ENCODE results near the gene TMPRSS9. TPM values are rescaled to one million over a fixed set of nuclear protein-coding genes. Genes with fewer than 3 reads are reported as not detected.
"Not testable (repeated sequence)": the region's sequence is repeated elsewhere in the genome, so short reads cannot be mapped to it uniquely, and the experiment has no call there.

Gene TMPRSS9
- total RNA-seq, 1 experiment from 2014 or later: not detected

GRCh38 chr19:2392366-2392765, 32.3 kb downstream of the TMPRSS9 start:
- no peak for DNase-seq (ENCODE audit: low spot score)

DNA sequence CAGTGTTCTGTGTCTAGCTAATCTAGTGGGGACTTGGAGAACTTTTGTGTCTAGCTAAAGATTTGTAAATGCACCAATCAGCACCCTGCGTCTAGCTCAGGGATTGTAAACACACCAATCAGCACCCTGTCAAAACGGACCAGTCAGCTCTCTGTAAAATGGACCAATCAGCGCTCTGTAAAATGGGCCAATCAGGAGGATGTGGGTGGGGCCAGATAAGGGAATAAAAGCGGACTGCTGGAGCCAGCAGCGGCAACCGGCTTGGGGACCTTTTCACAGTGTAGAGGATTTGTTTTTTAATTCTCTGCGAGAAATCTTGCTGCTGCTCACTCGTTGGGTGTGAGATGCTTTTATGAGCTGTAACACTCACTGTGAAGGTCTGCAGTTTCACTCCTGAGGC, 32.8 kb downstream of the TMPRSS9 start:
- DNase-seq (ENCODE audit: low spot score): not testable (repeated sequence)

DNA sequence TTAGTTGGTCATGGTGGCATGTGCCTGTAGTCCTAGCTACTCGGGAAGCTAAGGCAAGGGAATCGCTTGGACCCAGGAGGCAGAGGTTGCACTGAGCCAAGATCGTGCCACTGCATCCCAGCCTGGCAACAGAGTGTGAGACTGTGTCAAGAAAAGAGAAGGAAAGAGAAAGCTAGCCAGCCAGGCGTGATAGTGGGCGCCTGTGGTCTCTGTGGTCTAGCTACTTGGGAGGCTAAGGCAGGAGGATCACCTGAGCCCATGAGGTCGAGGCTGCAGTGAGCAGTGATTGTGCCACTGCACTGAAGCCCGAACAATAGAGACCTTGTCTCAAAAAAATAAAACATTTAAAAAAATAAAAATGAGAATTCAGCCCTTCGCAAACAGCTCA, 34.0 kb downstream of the TMPRSS9 start:
- no peak for DNase-seq (ENCODE audit: low spot score)

- no peak for DNase-seq (ENCODE audit: low spot score)
These were observed 34.6 kb downstream of the TMPRSS9 start for GRCh38 chr19:2394442-2395292.

DNA sequence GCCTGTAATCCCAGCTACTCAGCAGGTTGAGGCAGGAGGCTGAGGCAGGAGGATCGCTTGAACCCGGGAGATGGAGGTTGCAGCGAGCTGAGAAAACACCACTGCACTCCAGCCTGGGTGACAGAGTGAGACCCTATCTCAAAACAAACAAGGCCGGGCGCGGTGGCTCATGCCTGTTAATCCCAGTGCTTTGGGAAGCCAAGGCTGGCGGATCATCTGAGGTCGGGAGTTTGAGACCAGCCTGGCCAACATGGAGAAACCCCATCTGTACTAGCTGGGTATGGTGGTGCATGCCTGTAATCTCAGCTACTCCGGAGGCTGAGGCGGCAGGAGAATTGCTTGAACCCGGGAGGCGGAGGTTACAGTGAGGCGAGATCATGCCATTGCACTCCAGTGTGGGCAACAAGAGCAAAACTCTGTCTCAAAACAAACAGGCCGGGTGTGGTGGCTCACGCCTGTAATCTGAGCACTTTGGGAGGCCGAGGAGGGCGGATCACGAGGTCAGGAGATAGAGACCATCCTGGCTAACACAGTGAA, 35.3 kb downstream of the TMPRSS9 start:
- not testable (repeated sequence) for DNase-seq (ENCODE audit: low spot score)

DNA sequence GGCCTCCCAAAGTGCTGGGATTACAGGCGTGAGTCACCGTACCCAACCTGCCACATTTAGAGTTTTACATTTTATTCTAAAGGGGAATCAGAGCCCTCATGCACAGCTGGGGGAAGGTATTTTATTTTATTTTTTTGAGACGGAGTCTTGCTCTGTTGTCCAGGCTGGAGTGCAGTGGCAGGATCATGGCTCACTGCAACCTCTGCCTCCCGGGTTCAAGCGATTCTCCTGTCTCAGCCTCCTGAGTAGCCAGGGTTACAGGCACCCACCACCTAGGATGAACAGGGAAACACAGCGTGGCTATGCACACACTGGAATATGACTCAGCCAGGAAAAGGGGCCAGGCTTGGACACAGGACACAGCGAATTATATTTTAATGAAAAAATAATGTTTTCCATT, 37.1 kb downstream of the TMPRSS9 start:
- DNase-seq (ENCODE audit: low spot score): not testable (repeated sequence)

DNA sequence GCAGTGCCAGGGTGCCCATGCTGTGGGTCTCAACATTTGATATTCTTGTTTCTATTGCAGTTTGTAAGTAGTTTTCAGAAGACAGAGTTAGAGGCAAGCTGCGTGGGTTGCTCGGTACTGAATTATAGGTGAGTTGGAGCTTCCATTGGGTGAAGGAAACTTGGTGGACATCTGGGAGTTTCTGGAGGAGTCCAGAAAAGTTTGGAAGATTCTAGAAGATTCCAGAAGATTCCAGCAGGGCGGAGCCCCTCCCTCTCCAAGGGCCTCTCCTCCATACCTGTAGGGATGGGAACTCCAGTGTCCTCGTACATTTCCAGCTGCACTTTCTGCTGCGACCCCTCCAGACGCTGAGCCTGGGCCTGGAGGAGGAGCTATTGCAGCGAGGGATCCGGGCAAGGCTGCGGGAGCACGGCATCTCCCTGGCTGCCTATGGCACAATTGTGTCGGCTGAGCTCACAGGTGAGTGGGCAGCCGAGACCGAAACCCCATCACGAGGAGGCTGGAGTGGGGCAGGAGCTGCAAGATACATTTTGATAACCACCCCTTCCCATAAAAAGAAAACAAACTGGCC, 38.8 kb downstream of the TMPRSS9 start:
- no peak for DNase-seq (ENCODE audit: low spot score)

- no peak for DNase-seq (ENCODE audit: low spot score)
These were observed 39.5 kb downstream of the TMPRSS9 start for GRCh38 chr19:2399582-2399981.

- DNase-seq (ENCODE audit: low spot score): no peak
These were observed 48.2 kb downstream of the TMPRSS9 start for GRCh38 chr19:2408247-2408646.

DNA sequence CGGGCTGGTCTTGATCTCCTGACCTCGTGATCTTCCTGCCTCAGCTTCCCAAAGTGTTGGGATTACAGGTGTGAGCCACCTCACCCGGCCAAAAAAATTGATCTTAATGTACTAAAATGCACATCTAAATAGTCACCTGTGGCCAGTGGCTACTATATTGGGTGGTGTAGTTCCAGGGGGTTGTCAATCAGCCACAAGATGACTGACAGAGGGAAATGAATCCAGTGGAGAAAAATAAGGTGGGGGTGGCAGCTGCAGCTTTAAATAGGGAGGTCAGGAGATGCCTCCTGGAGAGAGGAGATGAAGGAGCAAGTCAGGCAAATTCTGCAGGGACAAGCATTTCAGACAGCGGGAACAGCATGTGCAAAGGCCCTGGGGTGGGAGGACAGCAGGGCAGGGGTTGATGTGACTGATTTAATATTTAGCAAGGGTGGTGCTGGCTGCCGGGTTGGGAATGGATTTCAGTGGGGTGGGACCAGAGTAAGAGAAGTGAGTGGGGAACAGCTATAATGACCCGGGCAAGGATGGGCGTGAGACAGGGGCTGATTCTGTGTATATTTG, 49.4 kb downstream of the TMPRSS9 start:
- DNase-seq (ENCODE audit: low spot score): no peak

DNA sequence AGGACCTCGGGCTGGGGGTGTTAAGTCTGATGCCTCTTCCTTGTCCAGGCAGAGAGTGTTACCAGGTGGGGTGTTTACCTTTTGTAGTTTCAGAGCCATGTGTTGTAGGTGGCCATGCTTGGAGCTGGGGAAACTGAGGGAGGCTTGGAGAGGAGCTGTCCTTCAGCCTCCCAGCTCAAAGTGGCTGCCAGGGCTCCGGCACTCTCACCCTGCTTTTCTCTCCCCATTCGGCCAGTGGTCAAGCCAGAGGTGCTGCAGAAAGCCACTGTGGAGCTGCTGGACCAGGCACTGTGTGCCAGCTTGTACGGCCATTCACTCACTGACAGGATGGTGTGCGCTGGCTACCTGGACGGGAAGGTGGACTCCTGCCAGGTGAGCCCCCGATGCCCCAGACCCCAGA, 50.0 kb downstream of the TMPRSS9 start:
- DNase-seq (ENCODE audit: low spot score): no peak

DNA sequence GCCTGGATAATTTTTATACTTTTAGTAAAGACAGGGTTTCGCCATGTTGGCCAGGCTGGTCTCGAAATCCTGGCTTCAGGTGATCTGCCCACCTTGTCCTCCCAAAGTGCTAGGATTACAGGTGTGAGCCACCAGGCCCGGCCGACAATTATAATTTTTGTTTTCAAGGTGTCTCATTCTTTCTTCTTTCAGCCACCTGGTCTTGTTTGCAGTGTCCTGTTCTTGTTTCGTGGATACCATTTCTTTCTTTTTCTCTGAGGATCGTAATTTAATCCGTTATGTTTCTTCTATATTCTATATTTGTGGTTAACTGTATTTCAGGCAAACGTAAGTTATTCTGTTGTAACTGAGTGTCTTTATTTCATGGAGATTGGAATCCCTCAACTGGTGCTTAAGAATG, 51.6 kb downstream of the TMPRSS9 start:
- DNase-seq (ENCODE audit: low spot score): no peak

DNA sequence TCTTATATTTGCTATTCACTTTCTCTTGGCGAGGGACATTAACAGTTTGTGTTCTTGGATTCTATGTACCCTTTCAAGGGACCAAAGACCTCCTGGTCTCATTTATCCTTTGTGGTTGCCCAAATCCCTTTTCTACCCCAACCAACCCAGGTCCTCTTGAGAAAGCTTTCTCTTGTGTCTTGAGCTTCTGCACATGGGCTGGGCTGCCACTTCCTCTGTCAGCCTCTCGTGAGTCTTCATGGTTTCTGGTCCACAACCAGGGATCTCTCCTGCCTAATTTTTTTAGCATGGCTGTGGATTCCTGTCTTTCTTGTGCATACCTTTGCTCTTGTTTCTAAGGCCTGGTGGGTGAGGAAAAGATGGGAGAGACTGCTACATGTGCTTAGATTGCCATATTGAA, 52.4 kb downstream of the TMPRSS9 start:
- no peak for DNase-seq (ENCODE audit: low spot score)

DNA sequence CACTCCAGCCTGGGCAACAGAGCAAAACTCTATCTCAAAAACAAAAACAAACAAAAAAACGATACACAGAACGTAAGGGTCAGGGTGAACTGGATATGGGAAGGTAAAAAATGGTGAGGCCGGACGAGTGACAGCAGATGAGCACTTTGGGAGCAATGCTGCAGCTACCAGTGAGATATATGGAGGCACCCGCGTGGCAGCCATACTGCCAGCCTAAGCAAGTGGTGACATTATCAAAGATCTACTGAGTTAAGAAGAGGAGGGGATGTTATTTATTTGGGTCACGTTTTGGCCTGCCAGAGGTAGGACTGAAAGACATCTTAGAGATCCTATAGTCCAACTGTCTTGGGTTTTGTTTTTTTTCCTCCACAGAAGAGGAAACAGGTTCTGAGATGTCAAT, 53.1 kb downstream of the TMPRSS9 start:
- no peak for DNase-seq (ENCODE audit: low spot score)

DNA sequence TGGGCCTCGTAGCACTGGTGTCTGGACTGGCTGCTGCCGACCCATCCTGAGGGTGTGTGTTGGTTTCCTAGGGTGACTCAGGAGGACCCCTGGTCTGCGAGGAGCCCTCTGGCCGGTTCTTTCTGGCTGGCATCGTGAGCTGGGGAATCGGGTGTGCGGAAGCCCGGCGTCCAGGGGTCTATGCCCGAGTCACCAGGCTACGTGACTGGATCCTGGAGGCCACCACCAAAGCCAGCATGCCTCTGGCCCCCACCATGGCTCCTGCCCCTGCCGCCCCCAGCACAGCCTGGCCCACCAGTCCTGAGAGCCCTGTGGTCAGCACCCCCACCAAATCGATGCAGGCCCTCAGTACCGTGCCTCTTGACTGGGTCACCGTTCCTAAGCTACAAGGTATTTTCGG, 53.6 kb downstream of the TMPRSS9 start:
- DNase-seq (ENCODE audit: low spot score): no peak

GRCh38 chr19:2415281-2415972, 55.4 kb downstream of the TMPRSS9 start:
- no peak for DNase-seq (ENCODE audit: low spot score)

DNA sequence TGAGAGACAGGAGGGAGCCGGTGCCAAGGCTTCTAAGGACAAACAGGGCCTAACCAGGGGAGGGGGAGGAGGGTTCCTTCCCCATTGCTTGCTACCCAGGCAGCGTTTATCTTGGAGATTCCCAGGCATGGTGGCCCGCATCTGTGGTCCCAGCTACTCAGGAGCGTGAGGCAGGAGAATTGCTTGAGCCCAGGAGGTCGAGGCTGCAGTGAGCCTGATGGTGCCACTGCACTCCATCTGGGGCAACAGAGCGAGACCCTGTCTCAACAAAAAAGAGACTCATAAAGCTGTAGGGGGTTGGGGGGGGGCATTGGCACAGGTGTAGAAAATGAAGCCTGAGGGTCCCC, 55.9 kb downstream of the TMPRSS9 start:
- no peak for DNase-seq (ENCODE audit: low spot score)

GRCh38 chr19:2416321-2417097, 56.4 kb downstream of the TMPRSS9 start:
- DNase-seq (ENCODE audit: low spot score): no peak

DNA sequence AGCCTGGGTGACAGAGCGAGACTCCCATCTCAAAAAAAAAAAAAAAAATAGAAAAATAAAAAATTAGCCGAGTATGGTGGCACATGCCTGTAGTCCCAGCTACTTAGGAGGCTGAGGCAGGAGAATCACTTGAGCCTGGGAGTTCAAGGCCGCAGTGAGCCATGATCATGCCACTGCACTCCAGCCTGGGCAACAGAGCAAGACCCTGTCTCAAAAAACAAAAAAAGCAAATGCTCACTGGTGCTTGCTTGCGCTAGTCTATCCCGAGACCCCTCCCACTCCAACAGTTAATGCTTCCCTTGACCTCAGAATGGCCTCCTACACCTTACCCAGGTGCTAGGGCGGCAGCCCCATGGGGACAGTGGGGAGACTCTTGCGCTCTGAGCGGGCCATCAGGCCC, 57.4 kb downstream of the TMPRSS9 start:
- DNase-seq (ENCODE audit: low spot score): not testable (repeated sequence)

DNA sequence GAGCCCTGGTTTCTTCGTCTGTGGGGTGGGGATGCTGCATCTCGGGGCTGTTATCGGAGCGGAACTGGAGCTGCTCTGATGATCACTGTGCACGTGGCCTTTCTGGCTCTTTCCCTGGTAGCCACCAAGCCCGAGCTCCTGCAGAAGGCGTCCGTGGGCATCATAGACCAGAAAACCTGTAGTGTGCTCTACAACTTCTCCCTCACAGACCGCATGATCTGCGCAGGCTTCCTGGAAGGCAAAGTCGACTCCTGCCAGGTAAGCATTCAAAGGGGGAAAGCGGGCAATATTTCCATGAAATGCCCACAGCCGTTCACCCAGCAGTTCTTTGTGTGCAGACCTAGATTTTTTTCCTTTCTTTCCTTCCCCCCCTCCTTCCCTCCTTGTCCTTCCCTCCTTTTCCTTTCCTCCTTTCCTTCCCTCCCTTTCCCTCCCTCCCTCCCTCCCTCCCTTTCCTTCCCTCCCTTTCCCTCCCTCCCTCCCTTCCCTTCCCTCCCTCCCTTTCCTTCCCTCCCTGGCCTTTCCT, 57.9 kb downstream of the TMPRSS9 start:
- no peak for DNase-seq (ENCODE audit: low spot score)

DNA sequence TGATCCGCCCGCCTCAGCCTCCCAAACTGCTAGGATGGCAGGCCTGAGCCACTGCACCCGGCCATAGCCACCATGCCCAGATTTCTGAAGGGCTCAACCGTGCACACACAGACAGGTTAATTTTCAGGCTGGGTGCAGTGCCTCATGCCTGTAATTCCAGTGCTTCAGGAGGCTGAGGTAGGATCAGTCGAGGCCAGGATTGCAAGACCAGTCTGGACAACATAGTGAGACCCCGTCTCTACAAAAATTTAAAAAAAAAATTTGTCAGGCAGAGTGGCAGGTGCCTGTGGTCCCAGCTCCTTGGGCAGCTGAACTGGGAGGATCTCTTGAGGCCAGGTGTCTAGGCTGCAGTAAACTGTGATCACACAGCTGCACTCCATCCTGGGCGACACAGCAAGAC, 59.7 kb downstream of the TMPRSS9 start:
- no peak for DNase-seq (ENCODE audit: low spot score)
